KBM-7 (cell line): Measurements from ENCODE around the gene IFNG-AS1.

ENCODE experiments used
- DNase-seq: peaks from one replicate; pipeline ENCODE4 v3.0.0-alpha.2; 2015
- in situ Hi-C: fragments of 300-500 bp; cut with MboI; formaldehyde crosslinking; loops from 2 replicates; pipeline ENCODE4 v1.14.3; 2020; ENCODE audit warnings: low sequenced_read_pairs, low pct_unique_long_range_greater_than_20kb, mixed read lengths

IFNG-AS1 gene

GRCh38 chr12:68030248-68030647 lies 41.0 kb downstream of the IFNG-AS1 start:
- DNase-seq: no peak
- in situ Hi-C loops: no loop called here

GRCh38 chr12:68031174-68031573 lies 41.9 kb downstream of the IFNG-AS1 start:
- DNase-seq: no peak
- in situ Hi-C loops: no loop called here

GRCh38 chr12:68031881-68032739 lies 42.9 kb downstream of the IFNG-AS1 start:
- in situ Hi-C loops: no loop called here
- DNase-seq: no peak

- DNase-seq: peak; percentile 20
- in situ Hi-C loops: no loop called here
Observed at GRCh38 chr12:68034567-68034966, 45.3 kb downstream of the IFNG-AS1 start.

- no peak for DNase-seq
- in situ Hi-C loops: no loop called here
Observed at GRCh38 chr12:68036642-68037041, 47.4 kb downstream of the IFNG-AS1 start.

GRCh38 chr12:68037616-68038255 lies 48.5 kb downstream of the IFNG-AS1 start:
- no peak for DNase-seq
- in situ Hi-C loops: no loop called here

GRCh38 chr12:68038650-68039049 lies 49.4 kb downstream of the IFNG-AS1 start:
- in situ Hi-C loops: no loop called here
- no peak for DNase-seq

GRCh38 chr12:68040450-68041075 lies 51.3 kb downstream of the IFNG-AS1 start:
- peak; percentile 73 for DNase-seq
- in situ Hi-C loops: no loop called here

GRCh38 chr12:68042212-68042699 lies 53.0 kb downstream of the IFNG-AS1 start:
- peak; percentile 53 for DNase-seq
- in situ Hi-C loops: no loop called here

GRCh38 chr12:68043435-68043834 lies 54.2 kb downstream of the IFNG-AS1 start:
- in situ Hi-C loops: no loop called here
- no peak for DNase-seq

- in situ Hi-C loops: no loop called here
- DNase-seq: no peak
Observed at GRCh38 chr12:68048648-68049297, 59.5 kb downstream of the IFNG-AS1 start.

- in situ Hi-C loops: no loop called here
- no peak for DNase-seq
Observed at GRCh38 chr12:68056300-68056699, 67.1 kb downstream of the IFNG-AS1 start.

- DNase-seq: no peak
- in situ Hi-C loops: no loop called here
Observed at GRCh38 chr12:68063900-68064590, 74.8 kb downstream of the IFNG-AS1 start.

- no peak for DNase-seq
- in situ Hi-C loops: no loop called here
Observed at GRCh38 chr12:68065163-68065562, 75.9 kb downstream of the IFNG-AS1 start.

GRCh38 chr12:68065687-68066086 lies 76.4 kb downstream of the IFNG-AS1 start:
- in situ Hi-C loops: no loop called here
- no peak for DNase-seq

- peak; percentile 36 for DNase-seq
- in situ Hi-C loops: no loop called here
Observed at GRCh38 chr12:68067762-68068376, 78.6 kb downstream of the IFNG-AS1 start.

GRCh38 chr12:68069275-68069674 lies 80.0 kb downstream of the IFNG-AS1 start:
- in situ Hi-C loops: no loop called here
- DNase-seq: no peak
